Urothelium cell line (cell line): ENCODE data around the gene USP2.
A peak's percentile ranks its signal among the peaks of the same experiment; 100 is the strongest.

ENCODE experiments used
- DNase-seq: peaks from one replicate; pipeline ENCODE4 v3.0.0; 2011; ENCODE audit warnings: low spot score, mixed read lengths
- FAIRE-seq: peaks from 2 replicates; lab custom pipeline; 2011; peaks lifted over from hg19 to GRCh38; lab: Jason Lieb, UNC

Gene USP2, protein sequence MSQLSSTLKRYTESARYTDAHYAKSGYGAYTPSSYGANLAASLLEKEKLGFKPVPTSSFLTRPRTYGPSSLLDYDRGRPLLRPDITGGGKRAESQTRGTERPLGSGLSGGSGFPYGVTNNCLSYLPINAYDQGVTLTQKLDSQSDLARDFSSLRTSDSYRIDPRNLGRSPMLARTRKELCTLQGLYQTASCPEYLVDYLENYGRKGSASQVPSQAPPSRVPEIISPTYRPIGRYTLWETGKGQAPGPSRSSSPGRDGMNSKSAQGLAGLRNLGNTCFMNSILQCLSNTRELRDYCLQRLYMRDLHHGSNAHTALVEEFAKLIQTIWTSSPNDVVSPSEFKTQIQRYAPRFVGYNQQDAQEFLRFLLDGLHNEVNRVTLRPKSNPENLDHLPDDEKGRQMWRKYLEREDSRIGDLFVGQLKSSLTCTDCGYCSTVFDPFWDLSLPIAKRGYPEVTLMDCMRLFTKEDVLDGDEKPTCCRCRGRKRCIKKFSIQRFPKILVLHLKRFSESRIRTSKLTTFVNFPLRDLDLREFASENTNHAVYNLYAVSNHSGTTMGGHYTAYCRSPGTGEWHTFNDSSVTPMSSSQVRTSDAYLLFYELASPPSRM

DNA sequence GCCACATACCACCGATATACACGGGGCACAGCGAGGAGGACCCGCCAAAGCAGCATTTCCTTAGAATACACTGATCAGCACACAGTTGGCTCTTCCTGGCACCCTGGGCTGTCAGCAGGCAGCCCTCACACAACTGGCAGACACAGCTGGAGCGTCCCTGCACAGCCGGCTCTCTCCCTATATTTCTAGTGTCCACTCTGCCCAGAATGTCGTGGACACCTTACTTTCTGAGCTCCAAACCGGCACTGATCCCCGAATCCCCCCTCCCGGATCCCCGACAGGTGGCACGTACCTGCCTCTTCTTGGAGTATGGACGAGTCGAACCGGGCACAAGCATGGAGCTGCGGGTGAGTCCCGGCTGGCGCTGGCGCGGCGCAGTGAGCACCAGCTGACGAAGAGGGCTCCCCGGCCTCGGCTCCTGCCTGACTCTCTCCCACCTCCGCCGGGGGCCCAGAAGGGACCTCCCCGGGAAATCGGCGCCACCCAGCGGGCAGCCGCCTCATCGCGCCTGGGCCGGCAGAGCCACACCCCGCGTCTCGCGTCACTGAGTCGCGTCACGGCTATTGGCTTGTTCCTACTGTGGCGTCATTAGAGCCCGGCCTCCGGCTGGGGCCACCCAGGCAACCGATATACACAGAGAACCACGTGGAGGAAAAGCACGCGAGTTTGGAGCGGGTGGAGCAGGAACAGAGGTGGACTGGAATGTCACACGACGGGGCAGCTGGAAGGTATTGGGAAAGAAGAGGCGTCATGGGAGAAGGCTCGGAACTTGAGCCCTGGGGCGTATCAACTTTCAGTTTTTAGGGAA, at the start of gene USP2:
Gene USP2, minus strand, starts transcription at position 510 of the 808 bp plus-strand sequence. CDS start 8,210 bp downstream, outside the sequence.
- FAIRE-seq (no peak), DNase-seq (no peak)

DNA sequence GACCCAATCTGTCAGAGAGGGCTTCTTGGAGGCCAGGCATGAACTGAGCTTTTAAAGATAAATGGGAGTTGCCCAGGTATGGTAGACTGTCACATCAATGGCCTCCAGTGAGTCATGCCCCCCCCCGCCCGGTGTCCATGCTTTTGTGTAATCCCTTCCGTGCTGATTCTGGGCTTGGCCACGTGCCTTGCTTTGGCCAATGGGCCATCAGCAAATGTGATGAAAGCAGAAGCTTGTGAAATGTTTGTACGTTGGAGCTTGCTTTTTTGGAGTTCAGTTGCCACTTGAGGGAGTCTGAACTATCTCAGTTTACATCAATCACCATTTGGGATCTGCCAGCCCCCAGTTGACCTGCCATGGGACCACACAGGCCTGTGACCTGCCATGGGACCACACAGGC, 45.8 kb upstream of the USP2 start:
- no peak for FAIRE-seq
- DNase-seq = no peak

DNA sequence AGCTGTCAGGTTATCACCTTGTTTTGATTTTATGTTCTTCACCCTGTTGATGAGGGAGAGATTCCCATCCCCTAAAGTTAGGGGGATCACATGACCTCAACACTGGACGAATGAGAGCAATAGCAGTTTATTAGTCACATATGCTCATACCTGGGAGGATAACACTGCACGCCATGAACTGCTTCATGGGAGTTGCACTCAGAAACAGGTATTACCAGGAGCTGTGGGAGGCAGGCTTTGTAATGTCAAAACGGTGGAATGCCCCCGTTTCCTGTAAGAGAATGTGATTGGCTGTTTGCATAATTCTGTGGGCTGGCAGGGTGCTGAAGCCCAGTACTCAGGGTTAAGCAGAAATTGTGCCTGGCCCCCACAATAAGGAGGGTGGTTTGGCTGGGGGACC, 44.7 kb upstream of the USP2 start:
- DNase-seq (no peak), FAIRE-seq (no peak)

DNA sequence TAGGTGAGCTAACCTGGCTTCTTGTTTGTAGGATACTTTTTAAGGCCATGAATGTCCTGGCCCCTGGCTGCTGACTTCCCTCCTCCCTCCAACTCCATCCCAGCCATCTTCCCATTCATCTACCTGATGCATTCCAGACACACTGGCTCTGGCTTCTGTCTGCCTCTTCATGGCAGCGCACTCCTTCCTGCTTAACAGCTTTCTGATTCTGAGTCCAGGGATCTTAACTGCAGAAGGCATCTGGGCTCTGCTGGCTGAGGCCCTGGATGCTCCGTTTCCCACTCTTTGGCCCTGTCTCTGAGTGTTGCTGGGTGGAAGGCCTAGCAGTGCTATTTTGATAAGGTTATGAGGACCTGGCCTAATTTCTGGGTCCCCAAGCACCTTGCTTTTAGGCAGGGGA, 43.3 kb upstream of the USP2 start:
- no peak for FAIRE-seq

DNA sequence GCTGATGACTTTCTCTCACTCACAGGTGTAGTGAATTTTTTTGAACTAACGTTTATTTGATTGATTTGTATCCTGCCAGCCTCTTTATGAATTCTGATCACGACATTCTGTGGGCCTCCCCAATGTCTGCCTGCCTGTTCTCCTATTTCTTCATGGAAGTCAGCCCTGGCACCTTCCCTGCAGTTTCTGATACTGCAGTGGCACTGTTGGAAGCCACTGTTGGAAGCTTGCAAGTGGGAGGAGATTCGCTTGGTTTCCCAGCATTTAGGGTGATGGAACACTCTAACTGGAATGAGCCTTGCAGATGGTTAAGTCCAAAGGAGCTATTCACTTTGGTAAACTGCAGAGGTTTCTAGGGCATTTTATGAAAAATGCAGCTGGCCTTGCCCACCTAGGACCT, 42.8 kb upstream of the USP2 start:
- no peak for DNase-seq
- no peak for FAIRE-seq

More for the DNA sequence above, 43.3 kb upstream of the USP2 start:
- DNase-seq = no peak

DNA sequence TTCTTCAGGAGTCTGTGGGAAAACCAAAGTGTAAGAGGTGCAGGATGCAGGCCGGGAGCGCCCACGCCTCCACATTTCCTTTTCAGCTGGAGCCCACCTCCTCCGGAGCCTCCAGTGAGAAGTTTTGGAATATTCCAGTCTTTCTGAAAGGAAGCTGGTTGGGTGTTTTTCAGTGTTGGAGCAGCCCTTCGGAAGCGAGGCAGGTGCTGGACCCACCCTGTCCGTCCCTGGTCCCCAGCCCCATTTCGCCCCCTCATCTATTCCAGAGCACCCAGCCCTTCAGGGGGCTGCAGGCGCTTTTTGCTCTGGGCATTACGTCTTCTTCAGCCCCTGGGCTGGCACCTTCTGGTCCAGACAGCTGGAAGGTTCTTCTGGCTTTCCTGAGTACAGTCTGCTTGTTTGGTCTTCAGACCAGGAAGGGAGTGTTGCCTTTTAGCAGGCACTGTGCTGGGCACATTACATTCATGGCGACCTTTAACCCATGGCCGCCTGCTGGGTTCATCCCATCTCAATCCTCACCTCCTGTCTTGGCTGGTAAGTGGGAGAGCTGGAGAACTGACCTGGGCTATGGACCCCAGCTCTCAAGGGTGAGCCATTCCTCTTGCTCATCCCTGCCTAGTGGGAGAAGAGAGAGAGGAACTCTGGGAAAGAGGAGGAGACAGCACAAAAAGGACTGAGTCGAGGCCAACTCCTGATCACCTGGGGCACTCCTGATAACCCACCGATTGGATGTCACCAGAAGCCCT, 42.2 kb upstream of the USP2 start:
- DNase-seq (no peak), FAIRE-seq (no peak)

DNA sequence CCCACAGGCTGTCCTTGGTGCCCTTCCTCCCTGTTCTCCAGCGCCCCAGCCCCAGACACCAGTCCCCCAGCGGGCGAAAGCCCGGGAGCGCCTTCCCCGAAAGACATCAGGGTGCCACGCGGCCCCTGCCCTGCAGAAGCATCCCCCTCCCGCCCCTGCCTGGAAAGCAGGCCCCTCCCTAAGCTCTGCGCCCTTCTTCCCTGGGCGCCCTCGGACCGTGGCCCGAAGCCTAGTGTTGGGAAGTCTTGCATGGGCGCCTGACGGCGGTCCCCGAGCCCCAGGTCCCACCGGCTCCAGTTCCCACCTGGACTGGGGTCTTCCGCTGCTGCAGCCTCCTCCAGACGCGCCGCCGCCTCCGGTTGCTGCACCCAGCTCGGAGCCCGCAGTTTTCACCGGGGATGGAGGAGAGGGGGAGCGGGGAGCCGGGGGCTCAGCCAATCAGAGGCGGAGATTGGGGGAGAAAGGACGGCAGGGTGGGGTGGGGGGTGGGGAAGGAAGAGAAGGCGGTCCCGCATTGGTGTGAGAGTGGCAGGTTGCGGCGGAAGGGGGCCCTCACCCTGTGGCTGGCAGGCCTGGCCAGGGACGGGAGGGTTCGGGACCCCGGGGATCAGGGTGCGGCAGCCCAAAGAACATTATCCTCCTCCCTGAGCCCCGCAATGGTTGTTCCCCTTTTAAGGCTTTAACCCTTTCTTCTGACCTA, 41.5 kb upstream of the USP2 start, which contains the start of gene THY1:
Gene THY1, minus strand, starts transcription at position 364 of the 700 bp plus-strand sequence. CDS start 2,267 bp downstream, outside the sequence.
- FAIRE-seq = no peak

DNA sequence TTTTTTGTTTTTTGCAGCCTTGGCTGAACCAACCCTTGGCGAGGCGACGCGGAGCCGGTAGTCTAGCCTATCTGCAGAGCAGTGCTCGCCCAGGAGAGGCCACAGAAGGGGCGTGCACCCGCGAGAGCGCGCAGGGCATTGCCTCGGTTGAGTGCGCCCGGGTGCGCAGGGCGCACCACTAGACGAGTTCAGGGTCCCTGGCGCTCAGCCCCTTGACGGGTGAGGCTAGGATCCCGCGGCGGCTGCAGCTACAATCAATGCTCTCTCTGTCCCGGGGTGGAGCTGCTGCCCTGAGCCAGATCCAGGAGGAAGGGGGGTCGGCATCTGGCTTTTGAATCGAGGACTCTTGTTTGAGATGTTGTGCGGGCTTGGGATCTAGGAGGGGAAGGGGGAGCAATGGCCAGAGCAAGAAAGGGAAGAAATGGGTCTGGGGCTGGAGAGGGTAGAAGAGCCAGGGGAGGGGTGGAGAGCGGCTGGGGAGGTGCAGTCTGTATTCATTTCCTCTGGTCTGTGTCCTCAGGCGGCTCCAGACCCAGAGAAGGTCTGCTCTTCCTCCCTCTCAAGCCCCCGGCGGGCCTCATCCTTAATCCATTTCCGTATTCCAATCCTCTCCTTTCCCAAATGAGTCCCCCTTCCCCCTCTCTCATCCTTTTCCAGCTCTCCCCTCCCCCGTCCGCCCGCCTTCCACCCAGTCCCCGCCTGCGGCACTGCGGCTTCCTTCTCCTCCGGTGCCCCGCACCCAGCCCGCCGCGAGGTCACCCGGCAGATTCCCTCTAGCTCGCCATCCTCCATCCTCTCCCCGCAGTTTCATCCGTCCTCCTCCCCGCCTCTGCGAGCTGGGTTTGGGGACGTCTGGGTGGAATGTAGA, 40.7 kb upstream of the USP2 start:
- DNase-seq = peak; percentile 36
- FAIRE-seq = peak; percentile 30

More for the DNA sequence above, 41.5 kb upstream of the USP2 start, which contains the start of gene THY1:
- peak; percentile 76 for DNase-seq

DNA sequence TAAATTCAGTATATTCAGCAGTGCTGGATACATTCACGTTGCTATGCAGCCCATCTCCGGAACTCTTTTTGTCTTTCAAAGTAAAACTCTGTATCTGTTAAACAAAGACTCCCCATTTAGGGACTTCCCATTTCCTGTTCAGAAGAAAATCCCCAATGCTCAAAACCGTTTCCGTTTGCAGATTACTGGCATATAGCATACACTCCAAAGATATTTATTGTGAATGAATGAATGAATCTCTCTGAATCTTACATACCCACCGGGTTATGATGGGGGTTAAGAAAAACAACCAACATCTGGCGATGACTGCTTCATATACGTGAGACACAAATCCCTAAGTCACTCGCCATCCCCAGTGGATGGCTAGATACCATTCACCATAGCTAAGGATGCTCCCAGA, 39.9 kb upstream of the USP2 start:
- DNase-seq = no peak

DNA sequence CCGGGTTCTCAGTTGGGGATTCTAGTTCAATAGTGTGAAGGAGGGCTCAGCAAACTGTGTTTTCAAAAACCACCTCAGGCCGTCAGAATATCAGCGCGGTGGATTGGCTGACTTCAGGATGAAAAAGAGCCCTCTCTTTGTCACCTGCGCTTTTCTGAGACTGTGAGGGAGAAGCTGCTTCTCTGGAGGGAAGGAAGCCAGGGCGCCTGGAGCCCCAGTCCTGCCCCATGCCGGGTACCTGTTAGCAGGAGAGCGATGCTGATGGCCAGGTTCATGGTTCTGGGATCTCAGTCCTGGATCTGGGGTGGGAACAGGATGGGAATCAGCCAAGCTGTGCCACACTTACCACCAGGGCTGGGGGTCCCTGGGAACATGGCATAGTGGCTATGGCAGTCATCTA, 39.1 kb upstream of the USP2 start:
- DNase-seq (no peak), FAIRE-seq (no peak)

More for the DNA sequence above, 39.9 kb upstream of the USP2 start:
- no peak for FAIRE-seq

DNA sequence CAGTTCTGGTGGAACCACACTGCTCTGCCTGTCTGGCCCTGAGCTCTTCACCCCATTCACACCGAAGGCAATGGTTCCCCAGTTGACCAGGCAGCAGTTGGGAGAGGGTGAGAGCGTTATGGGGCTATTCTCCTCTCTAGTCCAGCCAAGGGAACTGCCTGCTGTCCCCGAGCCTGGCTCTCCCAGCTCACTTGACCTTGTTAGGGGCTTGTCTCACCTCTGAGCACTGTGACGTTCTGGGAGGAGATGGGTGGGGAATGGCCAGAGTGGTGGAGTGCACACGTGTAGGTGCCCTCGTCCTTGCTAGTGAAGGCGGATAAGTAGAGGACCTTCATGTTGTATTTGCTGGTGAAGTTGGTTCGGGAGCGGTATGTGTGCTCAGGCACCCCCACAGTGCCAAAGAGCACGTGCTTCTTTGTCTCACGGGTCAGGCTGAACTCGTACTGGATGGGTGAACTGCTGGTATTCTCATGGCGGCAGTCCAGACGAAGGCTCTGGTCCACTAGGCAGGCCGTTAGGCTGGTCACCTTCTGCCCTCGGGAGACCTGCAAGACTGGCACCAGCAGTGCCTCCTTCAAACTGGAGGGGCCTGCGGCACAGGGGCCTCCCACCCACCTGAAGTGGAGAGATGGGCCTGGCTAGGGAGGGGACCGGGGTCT, 38.5 kb upstream of the USP2 start:
- no peak for FAIRE-seq
- DNase-seq = no peak

DNA sequence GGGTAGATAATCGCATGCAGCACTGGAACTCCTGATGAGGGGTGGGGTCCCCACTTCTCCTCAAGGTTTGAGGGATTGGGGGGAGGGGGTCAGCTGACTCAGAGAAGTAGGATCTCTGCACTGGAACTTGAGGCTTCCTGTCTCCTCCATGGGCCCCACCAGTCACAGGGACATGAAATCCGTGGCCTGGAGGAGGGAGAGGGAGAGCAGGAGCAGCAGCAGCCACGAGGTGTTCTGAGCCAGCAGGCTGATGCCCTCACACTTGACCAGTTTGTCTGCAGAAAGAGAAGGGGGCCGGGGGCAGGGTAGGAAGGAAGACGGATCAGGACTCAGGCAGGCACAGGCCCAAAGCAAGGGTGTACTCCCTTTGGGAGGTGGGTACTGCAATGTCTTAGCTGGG, 37.8 kb upstream of the USP2 start:
- DNase-seq (no peak), FAIRE-seq (no peak)

DNA sequence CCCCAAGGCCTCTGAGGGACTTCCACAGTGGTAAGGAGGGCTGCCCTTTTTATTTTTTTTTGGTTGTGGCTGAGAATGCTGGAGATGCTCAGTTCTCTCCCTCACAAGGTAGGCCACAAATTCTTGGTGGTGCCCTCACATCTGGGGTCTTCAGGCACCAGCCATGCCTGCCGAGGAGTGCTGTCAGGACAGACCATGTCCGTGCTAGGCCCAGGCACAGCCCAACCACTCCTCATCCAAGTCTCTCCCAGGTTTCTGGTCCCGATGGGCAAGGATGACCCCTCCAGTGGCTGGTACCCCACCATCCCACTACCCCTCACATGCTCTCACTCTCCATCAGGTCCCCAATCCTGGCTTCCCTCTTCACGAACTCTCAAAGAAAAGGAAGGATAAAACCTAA, 37.3 kb upstream of the USP2 start:
- FAIRE-seq (no peak), DNase-seq (no peak)

DNA sequence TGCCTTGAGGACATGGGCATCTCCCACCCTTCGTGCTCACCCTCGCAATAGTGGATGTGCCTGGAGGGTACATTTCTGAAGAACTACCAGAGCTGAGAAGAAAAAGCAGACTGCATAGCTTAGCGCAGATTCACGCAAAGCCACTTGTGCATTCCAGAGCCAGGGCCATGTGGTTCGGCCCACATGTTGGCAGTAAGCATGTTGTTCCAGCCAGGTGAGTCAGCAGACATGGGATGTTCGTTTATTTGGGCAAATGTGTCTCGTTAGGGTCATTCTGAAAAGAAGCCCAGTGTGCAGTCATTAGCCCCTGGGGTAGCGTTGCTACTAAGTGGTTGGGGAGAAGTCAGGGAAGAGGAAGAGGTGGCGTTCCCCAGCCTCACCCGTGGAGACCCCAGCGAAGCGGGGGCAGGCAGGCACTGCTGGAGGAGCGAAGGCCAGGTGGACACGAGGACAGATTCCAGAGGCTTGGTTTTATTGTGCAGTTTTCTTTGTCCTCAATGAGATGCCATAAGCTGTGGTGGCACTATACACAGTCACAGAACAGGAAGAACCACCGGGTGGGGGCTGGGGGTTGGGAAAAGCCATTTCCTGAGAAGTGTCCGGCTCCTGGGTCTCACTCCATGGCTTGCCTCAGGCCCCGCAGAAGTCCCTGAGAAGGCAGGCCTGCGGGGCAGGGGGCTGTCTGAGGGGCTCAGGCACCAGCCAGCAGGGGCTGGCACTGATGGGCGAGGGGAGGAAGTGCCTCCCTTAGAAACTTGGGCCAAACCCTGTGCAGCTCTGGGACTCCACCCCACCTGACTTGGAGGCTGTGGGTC, 36.4 kb upstream of the USP2 start:
- peak; percentile 56 for FAIRE-seq
- DNase-seq = peak; percentile 78

DNA sequence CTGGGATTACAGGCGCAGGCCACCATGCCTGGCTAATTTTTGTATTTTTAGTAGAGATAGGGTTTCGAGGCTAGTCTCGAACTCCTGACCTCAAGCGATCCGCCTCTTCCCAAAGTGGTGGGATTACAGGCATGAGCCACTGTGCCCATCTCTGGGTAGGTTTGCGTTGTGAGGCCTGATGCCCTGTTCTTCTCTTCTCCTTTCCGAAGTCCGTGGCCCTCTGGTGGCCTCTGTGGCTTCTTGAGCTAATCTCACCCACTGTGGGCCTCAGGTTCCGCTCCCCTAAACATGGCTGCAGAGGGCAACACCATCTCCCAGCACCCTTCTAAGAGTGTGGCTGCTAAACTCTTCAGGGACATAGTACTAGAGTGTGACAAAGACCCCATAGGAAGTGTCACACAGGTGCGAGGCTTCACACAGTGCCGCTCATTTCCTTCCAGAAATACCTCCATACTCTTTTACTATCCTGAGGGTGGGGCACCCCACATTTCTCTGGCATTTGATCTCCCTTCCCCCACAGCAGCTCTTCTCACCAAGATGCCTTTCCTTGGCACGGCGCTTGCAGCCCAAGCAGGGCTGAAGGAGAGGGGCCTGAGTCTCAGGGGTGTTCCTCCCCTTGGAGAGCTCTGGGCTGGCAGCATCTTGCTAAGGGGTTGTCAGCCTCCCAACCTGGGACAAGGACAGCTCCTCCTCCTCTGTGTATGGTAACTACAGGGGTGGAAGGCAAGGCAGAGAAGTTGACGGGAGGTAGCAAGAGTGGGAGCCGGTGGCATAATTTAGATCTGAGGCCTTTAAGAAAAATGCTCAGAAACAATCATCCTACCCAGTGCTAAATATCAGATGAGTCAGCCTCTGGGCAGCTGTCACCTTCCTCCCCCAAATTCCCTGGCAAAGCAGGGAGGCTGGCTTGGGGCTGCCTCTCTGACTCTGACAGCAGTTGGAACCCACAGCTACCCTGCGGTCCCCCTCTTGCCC, 35.4 kb upstream of the USP2 start:
- FAIRE-seq (no peak), DNase-seq (peak; percentile 62)

DNA sequence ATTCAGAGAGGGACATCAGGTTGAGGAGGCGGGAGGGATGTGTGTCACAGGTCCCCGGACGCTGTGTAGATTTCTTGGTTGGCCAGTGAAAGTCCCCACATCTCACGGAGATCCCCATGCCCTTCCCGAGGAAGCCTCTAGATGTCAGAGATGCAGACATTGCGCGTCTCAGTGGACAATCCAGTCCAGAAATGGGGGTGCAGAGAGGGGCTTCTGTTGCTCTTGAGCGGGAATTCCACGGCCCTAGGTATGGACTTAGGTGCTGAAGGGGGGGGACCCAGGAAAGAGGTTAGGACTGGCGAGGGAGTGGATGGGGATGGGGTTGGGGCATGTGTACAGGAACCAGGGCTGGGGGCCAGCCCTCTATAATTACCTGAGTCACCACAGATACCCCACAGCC, 34.5 kb upstream of the USP2 start:
- FAIRE-seq (no peak), DNase-seq (no peak)

DNA sequence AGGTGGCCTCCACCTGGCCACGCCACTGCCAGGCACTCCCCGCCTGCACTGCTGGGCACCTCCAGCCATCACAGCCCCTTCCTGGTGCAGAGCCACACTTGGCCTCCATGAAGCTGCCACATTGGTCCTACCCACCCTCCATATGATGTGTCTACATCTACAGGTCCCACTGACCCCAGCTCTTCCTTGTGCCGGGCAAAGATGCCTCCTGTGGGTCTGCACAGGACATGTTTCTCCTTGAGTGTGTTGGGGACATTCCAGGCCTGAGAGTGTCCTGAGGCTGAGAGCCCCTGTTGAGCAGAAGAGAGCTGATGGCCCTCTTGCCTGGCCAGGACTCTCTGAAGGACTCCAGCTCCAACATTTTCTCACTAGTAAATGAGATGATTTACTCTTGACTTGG, 34.0 kb upstream of the USP2 start:
- FAIRE-seq = no peak
- DNase-seq = no peak
